ENCODE data around the gene TM6SF1. TPM values are rescaled to one million over a fixed set of nuclear protein-coding genes. Genes with fewer than 3 reads are reported as not detected.

The TM6SF1 gene
- total RNA-seq, 1 experiment from 2014 or later = 0.79 TPM

DNA sequence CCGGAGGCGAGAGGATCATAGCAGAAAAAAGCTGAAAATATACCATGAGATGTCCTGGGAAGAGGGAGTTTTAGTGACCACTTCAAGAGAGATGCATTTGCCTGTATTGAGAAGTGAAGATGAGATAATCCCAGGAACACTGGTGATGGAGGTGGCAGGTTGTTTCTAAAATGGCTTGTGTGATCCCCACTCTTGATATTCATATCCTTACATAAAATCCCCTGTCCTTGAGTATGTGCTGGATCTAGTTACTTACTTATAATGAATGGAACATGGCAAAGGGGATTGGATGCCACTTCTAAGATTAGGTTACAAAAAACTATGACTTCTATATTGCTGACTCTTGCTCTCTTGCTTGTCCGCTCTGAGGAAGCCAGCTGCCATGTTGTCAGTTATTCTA is 78.1 kb downstream of the TM6SF1 start:
- H3K36me3 Mint-ChIP-seq = peaks cover 5% of the 10 kb centered on the region
- TF ChIP-seq SMAD4 (CRISPR knock-in tag; IDR thresholded peaks at IDR 0.05) = no peak
- TF ChIP-seq, protein P1, sequence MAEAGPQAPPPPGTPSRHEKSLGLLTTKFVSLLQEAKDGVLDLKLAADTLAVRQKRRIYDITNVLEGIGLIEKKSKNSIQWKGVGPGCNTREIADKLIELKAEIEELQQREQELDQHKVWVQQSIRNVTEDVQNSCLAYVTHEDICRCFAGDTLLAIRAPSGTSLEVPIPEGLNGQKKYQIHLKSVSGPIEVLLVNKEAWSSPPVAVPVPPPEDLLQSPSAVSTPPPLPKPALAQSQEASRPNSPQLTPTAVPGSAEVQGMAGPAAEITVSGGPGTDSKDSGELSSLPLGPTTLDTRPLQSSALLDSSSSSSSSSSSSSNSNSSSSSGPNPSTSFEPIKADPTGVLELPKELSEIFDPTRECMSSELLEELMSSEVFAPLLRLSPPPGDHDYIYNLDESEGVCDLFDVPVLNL (CRISPR knock-in tag; IDR thresholded peaks at IDR 0.05; ENCODE audit: borderline replicate concordance, low read depth) = no peak
- no peak for TF ChIP-seq FOXJ3 (CRISPR knock-in tag; IDR thresholded peaks at IDR 0.05; ENCODE audit: borderline replicate concordance)
- no peak for TF ChIP-seq CREM (CRISPR knock-in tag; IDR thresholded peaks at IDR 0.05)
- no peak for TF ChIP-seq ZBTB21 (CRISPR knock-in tag; IDR thresholded peaks at IDR 0.05; ENCODE audit: borderline replicate concordance)
- no peak for TF ChIP-seq GTF2I (CRISPR knock-in tag; conservative IDR thresholded peaks at IDR 0.05)
- no peak for TF ChIP-seq FOXK1 (CRISPR knock-in tag; IDR thresholded peaks at IDR 0.05)
- TF ChIP-seq ZNF423 (CRISPR knock-in tag; IDR thresholded peaks at IDR 0.05) = no peak
- TF ChIP-seq NR1H2 (CRISPR knock-in tag; IDR thresholded peaks at IDR 0.05) = no peak
- TF ChIP-seq IRF2 (CRISPR knock-in tag; IDR thresholded peaks at IDR 0.05; ENCODE audit: borderline replicate concordance, low read depth) = no peak
- peaks cover 4% of the 10 kb centered on the region; the same call in 1 of the 2 replicates for H3K9me3 Mint-ChIP-seq
- CTCF ChIA-PET = no interaction called here
- POLR2A ChIA-PET = no interaction called here
- no peak overlapping the region for H3K4me3 Mint-ChIP-seq
- H3K27me3 Mint-ChIP-seq (ENCODE audit: low read depth) = no peaks in the 10 kb centered on the region
- no peaks in the 10 kb centered on the region for H3K4me1 Mint-ChIP-seq
- no peak overlapping the region; the same call in 1 of the 2 replicates for H3K27ac Mint-ChIP-seq
- ATAC-seq = no peak
- no peak for DNase-seq (ENCODE audit: low spot score)

Small RNA genes lying within 50 kb of the gene (microRNA-seq; reads per million reads assigned to microRNA genes)
- not detected for gene MIR4515 (ENCODE audit: borderline number of aligned reads)

Other genes starting within 250 kb of the TM6SF1 start
- gene HOMER2, start 154.9 kb upstream of the TM6SF1 start, total RNA-seq (2021) = 11.7 to 17.4 TPM (median 12.1 TPM) in 3 replicates
- 26.6 to 28.1 TPM (median 27.1 TPM) in 3 replicates for gene RAMAC, start 121.4 kb upstream of the TM6SF1 start, total RNA-seq (2021)
- 21.0 to 29.0 TPM (median 27.5 TPM) in 3 replicates for gene C15orf40, start 96.0 kb upstream of the TM6SF1 start, total RNA-seq (2021)
- gene BTBD1, start 40.4 kb upstream of the TM6SF1 start, total RNA-seq (2021) = 34.2 to 39.6 TPM (median 35.6 TPM) in 3 replicates
- 117 to 126 TPM (median 124 TPM) in 3 replicates for gene HDGFL3, start 100.2 kb downstream of the TM6SF1 start, total RNA-seq (2021)
- gene BNC1, start 177.0 kb downstream of the TM6SF1 start, total RNA-seq (2021) = 0.11 TPM in 1 of 3 replicates, not detected in the others